Hematopoietic multipotent progenitor cell (in vitro differentiated cells): ENCODE data around the gene DSCAML1. TPM values are rescaled to one million over a fixed set of nuclear protein-coding genes. Genes with fewer than 3 reads are reported as not detected.

Experiments
- DNase-seq, 3 donors: peaks; one replicate each; pipeline ENCODE4 v3.0.0-alpha.2; 2011 to 2015; ENCODE audit warnings: low read depth in 2 of 3, low spot score in 2 of 3
- total RNA-seq: library from RNA; depleted of rRNA; stranded (reverse); fragments of >200 nt; gene quantifications from one replicate; pipeline ENCODE4 v1.2.3, GENCODE V29; 2012

Gene DSCAML1
- total RNA-seq, 1 donor = 0.27 TPM

DNA sequence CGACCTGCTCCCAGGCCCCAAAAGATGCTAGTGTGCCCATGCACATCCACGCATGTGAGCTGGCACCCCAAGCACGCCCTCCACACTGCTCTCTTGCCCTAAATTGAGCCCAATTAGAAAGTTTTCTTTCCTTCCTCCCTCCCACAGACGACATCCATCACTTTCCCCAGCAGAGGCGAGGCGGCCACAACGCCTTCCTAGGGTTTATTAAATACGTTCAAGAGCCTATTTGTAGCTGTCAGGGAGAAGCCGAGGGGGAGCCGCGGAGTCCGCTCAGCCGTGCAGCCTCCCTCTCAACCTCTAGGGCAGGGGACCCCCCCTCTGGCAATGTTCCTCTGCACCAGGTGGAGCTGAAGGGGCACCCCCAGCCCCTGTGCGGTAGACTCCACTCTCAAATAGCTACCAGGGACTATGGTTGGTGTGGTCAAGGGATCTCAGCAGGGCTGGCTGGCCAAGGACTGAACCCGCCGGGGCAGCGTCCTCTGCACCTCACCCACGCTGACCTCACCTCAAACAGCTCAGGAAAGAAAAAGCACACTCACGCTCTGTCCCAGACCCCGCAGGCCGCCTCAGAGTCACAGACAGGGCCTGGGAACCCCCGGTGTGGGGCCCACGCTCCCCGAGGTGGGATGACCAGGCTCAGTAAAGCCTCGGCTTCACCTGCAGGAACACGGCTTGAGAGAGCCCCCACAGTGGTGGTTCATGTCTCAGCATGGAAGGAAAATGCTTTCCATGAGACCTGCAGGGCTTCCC lies 152.4 kb downstream of the DSCAML1 start:
- DNase-seq = no peak

DNA sequence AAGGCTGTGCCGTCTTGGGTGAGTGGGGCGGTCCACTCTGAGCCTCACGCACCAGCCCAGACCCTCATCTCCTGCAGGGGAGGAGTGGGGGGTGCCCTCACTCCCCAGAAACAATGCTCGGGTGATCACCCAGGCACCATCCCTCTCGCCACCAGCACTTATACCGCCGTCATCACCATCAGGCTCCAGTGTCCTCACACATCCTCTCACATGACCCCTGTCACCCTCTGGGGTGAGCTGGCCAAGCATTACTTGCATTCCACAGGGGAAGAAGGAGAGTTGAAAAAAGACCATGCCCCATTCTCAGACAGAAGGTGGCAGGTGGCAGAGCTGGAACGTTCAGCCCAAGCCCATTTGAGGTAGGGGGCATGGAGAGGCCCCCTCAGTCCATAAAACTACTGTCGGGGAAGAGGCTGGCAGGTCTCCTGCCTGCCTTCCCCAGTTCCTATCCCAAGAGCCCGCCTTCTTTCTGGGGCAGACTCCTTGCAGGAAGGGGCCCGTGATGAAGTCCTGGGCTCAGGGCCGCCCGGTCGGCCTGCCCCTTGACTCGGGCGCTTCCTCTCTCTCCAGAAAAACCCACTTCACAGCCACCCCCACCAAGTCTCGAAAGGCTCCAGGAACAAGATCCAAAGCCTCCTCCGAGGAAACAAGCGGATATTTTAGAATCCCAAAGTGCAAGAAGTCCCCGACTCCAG lies 153.3 kb downstream of the DSCAML1 start:
- no peak for DNase-seq

DNA sequence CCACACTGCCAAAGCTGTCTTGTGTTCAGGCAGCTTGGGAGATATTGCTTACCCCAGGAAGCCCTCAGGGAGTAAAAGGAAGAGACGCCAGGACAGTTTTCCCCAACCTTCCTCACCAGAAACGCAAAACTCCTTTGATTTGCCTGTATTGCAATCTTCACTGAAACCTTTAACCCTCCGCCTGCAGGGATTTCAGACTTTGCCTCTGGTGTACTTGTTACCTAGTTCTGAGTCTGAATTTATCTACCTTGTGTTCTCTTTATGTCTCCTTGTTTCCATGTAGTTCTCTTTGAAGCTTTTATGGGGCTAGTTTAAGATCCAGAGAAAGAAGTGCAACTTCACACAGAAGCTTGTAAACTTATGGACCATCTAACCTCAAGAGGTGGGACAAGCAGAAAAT lies 154.2 kb downstream of the DSCAML1 start:
- DNase-seq = no peak

DNA sequence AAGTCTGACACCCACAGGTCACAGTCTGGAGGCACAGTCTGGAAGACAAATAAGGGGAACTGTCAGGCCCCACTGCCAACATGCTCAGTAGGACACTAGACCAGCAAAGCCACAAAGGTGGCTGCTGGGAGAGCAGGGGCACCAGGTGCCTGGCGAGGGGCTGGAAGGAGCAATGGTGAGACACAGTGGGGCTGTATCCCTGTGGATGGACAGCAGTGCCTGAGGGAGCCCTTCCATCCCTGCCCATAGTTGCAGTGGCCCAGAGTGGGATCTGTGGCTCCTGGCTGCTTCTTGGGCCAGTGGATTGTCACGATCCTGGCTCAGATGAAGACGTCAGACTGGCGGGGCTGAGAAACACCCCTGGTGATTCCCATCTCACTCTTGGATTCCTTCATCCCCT lies 154.6 kb downstream of the DSCAML1 start:
- peak in 1 of 3 donors; percentile 10 for DNase-seq

DNA sequence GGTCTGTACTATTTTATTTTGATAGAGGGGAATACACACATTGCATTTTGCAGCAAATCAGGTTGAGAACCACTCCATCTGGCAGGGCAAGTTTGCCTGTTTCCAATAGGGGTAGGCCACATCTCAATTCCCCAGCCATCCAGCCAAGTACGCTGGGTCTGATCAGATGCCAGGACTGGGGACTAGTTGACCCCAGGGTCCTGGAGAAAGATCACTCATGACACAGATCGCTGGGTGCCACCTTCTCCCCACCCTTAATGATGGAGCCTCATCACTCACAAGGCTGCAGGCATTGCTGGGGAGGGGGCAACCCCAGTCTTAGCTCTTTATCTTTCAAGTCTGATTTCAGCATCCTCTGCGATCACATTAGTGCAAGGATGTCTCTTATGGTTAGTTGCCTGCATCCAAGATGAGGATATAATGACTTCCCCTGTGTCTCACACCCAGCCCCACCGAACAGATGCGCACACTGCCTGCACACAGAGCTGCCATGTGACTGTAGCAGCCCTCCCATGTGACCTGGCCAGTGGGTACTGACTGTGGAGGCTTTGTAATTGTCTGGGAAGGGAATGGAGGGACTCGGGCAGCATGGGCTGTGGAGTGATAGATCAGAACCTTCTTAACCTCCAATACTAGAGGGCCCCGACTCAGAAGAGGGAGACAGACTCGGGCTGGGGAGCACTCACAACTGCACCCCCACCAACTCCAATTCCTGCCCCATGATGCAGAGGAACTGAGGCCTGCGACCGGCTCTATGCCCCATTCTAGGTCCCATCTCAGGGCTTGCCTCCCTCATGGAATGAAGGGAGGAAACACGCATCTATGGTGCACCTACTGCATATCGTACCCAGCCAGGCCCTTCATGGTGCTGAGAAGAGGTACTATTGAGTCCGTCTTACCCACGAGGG lies 155.8 kb downstream of the DSCAML1 start:
- no peak for DNase-seq

DNA sequence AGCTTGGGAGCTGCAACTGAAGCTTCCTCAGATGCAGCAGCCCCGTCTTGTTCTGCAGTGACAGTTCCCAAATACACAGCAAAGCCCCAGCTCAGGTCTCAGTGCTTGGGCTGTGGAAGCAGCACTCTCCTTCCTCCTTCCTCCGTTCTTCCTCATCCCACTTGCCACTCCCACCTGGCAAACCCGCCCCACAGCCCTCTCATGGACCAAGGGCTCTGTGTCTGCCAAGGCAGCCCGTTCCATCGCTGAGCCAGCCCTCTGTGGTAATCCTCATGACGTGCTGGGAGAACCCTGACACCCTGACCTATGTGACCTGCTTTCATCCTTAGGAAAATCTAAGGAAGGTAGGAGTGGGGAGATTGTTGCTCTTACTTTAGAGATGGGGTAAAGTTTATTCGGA lies 157.0 kb downstream of the DSCAML1 start:
- no peak for DNase-seq

DNA sequence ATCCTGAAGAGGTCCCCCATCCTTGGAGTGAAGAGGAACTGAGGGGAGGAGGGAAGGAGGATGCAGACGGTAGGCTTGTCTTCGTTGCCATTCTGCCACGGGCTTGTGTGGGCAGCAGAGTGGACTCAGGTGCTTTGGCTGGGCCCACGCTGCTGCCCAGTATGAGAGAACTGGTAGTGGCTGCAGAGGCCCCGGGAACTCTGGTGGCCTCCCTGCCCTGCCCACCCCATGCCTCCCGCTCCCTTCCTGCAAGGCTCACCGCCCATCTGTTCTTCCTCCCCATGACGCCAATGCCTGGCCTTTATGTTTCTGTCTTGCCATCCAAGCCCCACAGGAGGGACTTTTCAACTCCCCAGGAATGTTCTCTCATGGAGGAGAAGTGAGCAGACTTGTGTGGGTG lies 157.4 kb downstream of the DSCAML1 start:
- DNase-seq = no peak

DNA sequence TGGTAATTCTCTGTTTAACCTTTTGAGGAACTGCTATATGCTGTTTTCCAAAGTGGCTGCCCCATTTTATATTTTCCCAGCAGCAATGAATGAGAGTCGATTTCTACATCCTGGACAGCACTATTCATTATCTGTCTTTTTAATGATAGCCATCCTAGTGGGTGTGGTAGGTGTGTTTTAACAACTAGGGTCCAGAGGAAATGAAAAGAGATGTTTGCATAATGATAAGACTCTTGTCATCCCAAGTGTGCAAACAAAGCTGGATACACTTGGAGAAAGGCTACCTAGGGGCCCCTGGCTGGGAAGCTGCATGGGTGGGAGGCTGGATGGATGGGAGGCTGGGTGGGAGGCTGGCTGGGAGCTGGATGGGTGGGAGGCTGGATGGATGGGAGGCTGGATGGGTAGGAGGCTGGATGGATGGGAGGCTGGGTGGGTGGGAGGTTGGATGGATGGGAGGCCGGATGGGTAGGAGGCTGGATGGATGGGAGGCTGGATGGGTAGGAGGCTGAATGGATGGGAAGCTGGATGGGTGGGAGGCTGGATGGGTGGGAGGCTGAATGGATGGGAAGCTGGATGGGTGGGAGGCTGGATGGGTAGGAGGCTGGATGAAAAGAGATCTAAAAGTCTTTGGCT lies 158.0 kb downstream of the DSCAML1 start:
- DNase-seq = no peak

DNA sequence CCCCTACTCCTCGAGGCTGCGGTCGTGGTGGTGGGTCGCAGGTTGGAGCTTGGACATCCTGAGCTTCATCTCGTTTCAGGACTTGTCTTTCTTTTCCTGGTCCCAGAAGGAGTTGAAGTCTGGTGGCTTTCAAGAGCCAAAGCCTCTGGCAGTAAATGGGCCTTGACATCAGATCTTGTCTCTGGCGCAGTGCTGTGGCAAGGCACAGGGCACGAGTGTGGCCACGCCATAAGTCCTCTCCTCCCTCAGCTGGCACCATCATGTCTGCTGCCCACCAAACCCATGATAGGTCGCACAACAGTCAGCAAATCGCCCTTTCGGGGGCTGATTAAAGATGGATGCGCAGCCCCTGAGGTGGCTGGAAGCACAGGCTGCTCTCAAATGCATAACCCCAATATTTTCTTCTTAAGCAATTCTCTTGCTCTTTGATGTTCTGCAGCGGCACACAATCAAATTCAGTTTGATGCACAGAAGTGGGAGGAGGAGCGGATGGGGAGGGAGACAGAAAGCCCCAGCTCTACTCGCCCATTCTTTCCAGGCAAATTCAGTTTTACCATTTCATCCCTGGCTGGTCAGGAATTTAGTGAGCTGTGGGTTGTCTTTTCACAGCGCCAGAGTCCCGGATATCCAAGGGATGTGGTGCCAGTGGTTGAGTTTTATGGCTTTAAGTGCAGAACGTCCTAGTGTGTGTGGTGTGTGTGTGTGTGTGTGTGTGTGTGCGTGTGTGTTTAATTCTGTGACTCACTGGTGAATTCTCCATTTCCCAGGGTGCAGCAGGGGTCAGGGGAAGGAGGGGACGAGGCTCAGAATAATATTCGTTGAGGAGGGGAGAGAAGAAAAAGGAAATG lies 162.0 kb downstream of the DSCAML1 start:
- no peak for DNase-seq

DNA sequence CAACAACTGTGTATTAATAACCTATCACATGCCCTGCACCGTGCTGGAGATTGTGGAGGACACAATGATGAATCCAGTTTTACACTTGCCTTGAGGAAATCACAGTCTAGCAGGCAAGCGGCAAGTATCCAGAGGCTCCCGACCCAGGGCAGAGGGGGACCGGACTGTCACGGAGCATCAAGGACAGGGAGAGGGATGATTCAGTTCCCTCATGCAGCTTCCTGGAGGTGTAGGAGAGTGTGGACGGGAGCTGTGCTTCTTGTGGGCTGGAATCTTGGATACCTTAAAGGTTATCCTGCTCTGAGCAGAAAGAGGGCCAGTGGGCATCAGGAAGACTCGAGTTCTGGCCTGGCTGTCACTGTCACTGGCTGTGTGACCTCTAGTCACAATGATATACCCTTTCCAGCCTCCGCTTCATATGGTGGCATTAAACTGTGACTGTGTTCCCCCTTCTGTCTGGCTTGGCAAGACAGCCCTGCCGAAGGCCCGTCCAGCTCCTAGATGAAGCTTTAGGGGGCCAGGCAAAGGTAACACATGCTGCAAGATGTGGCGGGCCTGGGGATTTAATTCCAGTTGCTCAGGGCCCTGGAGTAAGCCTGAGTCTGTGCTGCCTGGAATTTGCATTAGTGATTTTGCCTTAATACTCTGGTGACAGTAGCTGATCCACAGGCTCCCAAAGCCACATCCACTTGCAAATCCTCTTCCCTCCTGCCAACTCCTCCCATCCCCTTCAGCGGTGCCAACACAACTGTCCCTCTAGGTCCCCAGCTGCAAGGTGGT lies 162.8 kb downstream of the DSCAML1 start:
- no peak for DNase-seq

DNA sequence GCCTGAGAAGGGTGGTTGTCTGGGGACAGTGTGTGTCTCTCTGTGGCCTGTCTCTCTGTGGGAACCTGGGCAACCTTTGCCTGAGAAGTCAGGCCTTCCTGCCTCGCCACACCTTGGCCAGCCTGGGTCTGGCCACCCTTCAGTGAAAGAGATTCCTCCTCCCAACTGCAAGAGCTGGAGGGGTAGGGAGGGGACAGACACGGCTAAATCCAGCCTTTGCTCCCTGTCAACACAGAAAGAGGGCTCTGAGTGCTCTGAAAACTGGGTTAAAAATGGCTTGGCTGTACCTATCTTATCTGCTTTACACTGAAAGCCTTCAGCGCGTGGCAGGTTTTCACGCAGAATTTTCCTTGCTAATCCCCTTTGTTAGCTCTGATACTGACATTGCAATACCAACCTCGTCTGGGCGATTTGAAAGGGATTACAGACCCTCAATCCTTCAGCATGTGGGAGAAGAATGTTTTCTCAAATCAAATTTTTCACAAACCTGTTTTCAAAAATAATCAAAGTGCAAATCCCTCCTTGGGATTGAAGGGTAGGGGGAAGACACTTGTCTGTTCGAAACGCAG lies 163.7 kb downstream of the DSCAML1 start:
- DNase-seq = no peak

DNA sequence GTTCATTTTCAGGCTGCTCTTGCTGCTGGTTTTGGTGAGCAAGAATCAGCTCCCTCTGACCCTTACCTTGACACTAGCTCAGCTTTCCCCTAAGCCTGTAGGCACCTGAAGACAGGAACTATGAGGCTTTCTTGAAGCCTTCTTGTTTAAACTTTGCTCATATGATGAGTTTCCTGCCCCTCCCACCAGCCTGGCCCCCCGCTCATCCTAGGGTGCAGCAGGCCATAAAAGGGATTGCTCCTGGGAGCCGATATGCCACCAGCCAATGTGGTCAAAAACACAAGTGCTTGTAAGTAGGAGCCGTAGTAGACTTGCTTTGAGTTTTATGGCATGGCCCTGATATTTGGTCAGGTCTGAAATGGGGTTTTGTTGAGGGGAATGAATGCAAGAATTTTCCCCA lies 164.7 kb downstream of the DSCAML1 start:
- DNase-seq = no peak

DNA sequence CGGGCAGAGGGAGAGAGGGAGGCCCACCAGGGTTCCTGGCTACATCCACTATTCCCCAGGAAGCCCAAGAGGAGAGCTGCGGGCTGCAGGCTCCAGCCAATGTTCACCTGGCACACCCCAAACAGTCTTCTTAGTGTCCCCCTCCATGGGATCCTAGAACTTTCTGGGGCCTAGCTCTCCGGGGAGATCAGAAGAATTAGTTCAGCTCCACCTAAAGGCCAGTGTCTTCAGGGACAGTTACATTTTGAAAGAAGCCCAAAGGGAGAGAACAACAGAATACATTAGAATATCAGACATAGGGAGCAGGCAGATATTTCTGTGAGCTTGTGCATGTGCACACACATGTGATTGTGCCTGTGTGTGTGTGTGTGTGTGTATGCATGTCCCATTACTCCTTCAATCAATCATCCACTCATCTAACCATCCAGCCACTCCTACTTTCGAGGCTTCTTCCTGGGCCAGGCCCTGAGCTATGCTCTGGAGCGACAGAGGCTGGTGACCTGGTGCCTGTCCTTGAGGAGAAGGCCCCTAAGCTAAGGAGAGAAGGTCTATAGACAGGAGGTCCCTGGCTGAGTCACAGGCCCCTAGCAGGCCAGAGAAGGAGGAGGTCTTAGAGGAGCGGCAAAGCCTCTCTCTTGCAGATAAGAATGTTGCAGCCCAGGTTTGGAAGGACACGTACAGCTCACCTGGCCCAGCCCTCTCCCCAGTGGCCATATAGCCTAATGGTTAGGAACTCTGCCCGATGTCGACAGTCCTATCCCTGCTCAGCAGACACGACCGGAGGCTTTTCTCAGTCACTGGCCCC lies 165.5 kb downstream of the DSCAML1 start:
- no peak for DNase-seq

DNA sequence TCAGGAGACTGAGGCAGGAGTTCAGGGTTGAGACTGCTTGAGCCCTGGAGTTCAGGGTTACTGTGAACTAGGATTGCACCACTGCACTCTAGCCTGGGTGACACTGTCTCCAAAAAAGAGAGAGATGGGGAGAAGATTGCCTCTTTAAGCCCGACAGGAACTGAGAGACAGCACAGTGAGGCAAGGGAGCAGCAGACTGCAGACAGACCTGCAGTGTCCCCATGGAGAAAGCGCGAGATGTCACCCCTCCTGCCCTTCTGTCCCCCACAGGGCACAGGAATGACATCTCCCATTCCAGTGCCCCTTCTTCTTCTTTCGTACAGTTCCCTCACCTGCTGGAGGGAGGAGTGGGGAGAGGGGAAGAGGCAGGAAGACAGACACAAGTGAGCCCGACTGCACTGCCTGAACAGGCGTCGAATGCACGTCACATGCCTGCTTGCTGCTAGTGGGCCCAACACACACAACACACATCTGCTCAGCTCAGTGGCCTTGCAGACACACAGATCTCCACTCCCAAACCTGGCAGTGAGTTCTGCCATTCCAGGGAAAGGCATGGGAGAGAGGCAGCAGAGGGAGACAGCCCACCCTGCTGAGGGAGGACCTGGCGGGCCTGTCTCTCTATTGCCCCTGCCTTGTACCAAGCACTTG lies 167.0 kb downstream of the DSCAML1 start:
- DNase-seq = no peak

DNA sequence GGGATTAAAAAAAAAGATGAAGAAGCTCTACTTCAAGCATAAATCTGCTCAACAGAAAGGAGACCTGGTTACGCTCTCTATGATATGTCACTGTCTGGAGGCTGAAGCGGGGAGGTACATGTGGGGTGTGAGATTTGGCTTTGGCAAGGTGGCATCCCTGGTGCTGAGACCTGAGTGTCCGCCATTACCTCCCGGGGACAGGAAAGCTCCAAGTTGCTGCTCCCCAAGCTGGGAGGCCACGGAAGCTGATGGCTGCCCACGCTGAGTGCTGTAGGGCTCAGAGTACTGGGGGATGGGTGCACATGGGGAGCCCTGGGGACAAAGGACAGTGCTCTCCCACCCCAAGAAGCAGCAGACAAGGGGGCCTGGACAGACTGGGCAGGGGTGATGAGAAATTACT lies 167.9 kb downstream of the DSCAML1 start:
- no peak for DNase-seq

DNA sequence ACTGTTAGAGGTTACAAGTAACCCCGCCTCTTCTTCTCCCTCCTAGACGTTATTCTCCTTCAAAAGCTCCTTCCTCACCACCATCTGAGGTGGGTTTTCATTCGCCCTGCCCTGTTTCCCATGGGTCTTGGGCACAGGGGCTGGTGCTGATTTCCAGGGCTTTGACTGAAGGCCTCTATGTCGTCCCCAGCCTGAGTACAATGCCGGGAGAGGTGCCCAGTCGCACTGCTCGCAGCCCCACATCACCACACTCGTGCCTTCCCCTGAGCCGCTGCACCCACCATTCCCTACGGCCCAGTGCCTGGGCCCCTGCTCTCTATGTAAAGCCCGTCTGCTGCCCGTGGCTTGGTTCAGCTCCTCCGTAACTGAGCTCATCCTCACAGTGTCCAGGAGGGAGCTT lies 169.8 kb downstream of the DSCAML1 start:
- DNase-seq = no peak

DNA sequence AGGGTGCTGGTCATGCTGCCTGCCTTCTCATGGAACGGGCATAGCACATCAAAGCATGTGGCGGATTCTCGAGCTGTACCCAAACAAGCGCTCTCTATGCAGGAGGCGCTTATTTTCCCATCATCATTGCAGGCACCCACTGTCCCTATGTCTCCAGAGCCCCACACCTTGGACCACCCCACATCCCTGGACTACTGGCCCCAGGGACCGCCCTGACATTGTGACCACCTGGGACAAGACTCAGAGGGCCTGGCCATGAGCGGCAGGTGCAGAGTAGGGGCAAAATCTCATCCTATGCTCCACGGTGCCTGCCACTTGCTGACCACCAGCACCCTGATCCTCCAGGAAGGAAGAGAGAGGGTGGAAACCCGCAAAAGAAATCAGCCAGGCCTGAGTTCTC lies 170.4 kb downstream of the DSCAML1 start:
- DNase-seq = no peak

DNA sequence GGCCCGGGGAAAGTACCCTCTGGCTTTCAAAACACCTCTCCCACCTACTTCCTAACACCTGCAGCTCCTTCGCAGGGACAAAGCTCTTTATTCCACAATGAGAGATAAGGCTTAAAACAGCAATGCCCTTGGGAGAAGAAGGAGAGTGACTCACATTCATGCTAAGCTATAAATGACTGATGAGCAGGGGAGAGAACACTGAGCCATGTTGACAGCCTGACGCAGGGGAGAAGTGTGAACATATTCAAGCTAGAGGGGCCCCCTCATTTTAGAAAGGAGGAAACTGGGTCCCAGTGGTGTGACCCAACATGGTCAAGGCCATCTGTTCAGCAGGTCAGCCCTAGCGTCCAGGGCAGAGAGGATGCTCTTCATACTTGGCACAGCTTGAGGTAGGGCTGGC lies 171.8 kb downstream of the DSCAML1 start:
- no peak for DNase-seq
